Bronchial epithelial cell (primary cell): ENCODE data around the gene GALNS. TPM values are rescaled to one million over a fixed set of nuclear protein-coding genes. Genes with fewer than 3 reads are reported as not detected.

Experiments used
- DNase-seq: peaks from one replicate; pipeline ENCODE4 v3.0.0-alpha.2; 2010; ENCODE audit warnings: low read depth
- FAIRE-seq: peaks from 2 replicates; lab custom pipeline; 2011; peaks lifted over from hg19 to GRCh38; lab: Jason Lieb, UNC
- H3K27me3 ChIP-seq: 2 replicates; pipeline ENCODE4 v1.5.1; 2011; ENCODE audit warnings: low read length; ENCODE audit not compliant: control insufficient read depth, insufficient read depth
- H3K36me3 ChIP-seq: 2 replicates; pipeline ENCODE4 v1.5.1; 2011; ENCODE audit warnings: low read length; ENCODE audit not compliant: control insufficient read depth, insufficient read depth
- H3K4me3 ChIP-seq: 2 replicates; pipeline ENCODE4 v1.5.1; 2011; ENCODE audit warnings: mild to moderate bottlenecking, low read depth, low read length, control low read depth
- CTCF ChIP-seq: IDR thresholded peaks from 2 replicates; pipeline ENCODE4 v1.5.1; 2011; ENCODE audit warnings: mild to moderate bottlenecking, moderate library complexity, low read length, control low read depth, inconsistent platforms; ENCODE audit not compliant: insufficient read depth, severe bottlenecking
- total RNA-seq: library from RNA; depleted of rRNA; stranded (reverse); fragments of >200 nt; gene quantifications from 2 replicates; pipeline ENCODE4 v1.2.1, GENCODE V29; 2014

Gene GALNS
- total RNA-seq, 1 donor from 2014 or later, result 16.3 TPM

- no peaks in the 10 kb centered on the region for H3K36me3 ChIP-seq
- no peak for TF ChIP-seq CTCF
- FAIRE-seq, result no peak
- no peaks in the 10 kb centered on the region for H3K27me3 ChIP-seq
- H3K4me3 ChIP-seq, result no peak overlapping the region
- no peak for DNase-seq
Measured at GRCh38 chr16:88798772-88799455, 57.8 kb downstream of the GALNS start.

GRCh38 chr16:88798073-88798472, 58.7 kb downstream of the GALNS start:
- no peak for TF ChIP-seq CTCF

GRCh38 chr16:88796278-88796677, 60.5 kb downstream of the GALNS start:
- no peak for TF ChIP-seq CTCF
- no peaks in the 10 kb centered on the region for H3K36me3 ChIP-seq
- H3K4me3 ChIP-seq, result no peak overlapping the region
- DNase-seq, result no peak
- FAIRE-seq, result no peak
- peaks cover 8% of the 10 kb centered on the region for H3K27me3 ChIP-seq

More at GRCh38 chr16:88798073-88798472, 58.7 kb downstream of the GALNS start:
- FAIRE-seq, result no peak
- Histone ChIP-seq H3K27me3 (no peaks in the 10 kb centered on the region), H3K4me3 (no peak overlapping the region), H3K36me3 (no peaks in the 10 kb centered on the region)
- DNase-seq, result no peak

- no peak for TF ChIP-seq CTCF
- Histone ChIP-seq H3K36me3 (no peaks in the 10 kb centered on the region), H3K4me3 (no peak overlapping the region), H3K27me3 (peaks cover 9% of the 10 kb centered on the region)
- DNase-seq (no peak), FAIRE-seq (no peak)
Measured at GRCh38 chr16:88793251-88793954, 63.3 kb downstream of the GALNS start.

GRCh38 chr16:88792668-88793250, 64.0 kb downstream of the GALNS start:
- DNase-seq (no peak), FAIRE-seq (no peak)
- Histone ChIP-seq H3K4me3 (no peak overlapping the region), H3K36me3 (no peaks in the 10 kb centered on the region), H3K27me3 (peaks cover 9% of the 10 kb centered on the region)
- no peak for TF ChIP-seq CTCF
